Measurements from ENCODE around the gene AJM1. TPM values are rescaled to one million over a fixed set of nuclear protein-coding genes. Genes with fewer than 3 reads are reported as not detected.

AJM1 gene
- total RNA-seq, 1 experiment from 2014 or later: 1.8 TPM

- peaks cover 15% of the 10 kb centered on the region for H3K27me3 Mint-ChIP-seq (ENCODE audit: low read depth)
- Histone ChIP-seq H4K91ac (ENCODE audit: insufficient read length, low read depth, low read length) (no peak within 1 kb of the TSS), H3K14ac (ENCODE audit: insufficient read depth, low read length) (peak within 1 kb of the TSS; percentile 85), H3K27me3 (ENCODE audit: insufficient read depth, low read length) (no peaks in the 10 kb centered on the region; the same call in 1 of the 2 replicates), H2AK5ac (ENCODE audit: insufficient read length, low read length) (no peak within 1 kb of the TSS), H3K4ac (ENCODE audit: low read depth, low read length) (no peak within 1 kb of the TSS), H3K56ac (ENCODE audit: insufficient read length, low read depth, low read length) (no peak within 1 kb of the TSS), H4K5ac (ENCODE audit: insufficient read length, low read depth, low read length) (no peak within 1 kb of the TSS), H2BK20ac (ENCODE audit: low read depth, low read length, poor library complexity, severe bottlenecking) (no peak within 1 kb of the TSS), H3K79me2 (ENCODE audit: insufficient read depth, low read length) (peaks cover 9% of the 10 kb centered on the region; the same call in 1 of the 2 replicates), H3K9me3 (ENCODE audit: control insufficient read depth, low read depth, low read length) (no peaks in the 10 kb centered on the region), H4K20me1 (ENCODE audit: control insufficient read depth, insufficient read depth, insufficient read length) (peaks cover 4% of the 10 kb centered on the region), H3K27ac (ENCODE audit: insufficient read length, low read depth, low read length) (no peak within 1 kb of the TSS), H3T11ph (ENCODE audit: low read length) (no peak within 1 kb of the TSS), H2BK5ac (ENCODE audit: insufficient read length, low read length) (no peak within 1 kb of the TSS), H3K23me2 (ENCODE audit: insufficient read length, low read depth, low read length, poor library complexity, severe bottlenecking) (peaks cover 15% of the 10 kb centered on the region), H3K79me1 (ENCODE audit: insufficient read depth, low read depth, low read length, poor library complexity, severe bottlenecking) (peaks cover 11% of the 10 kb centered on the region), H3K9ac (ENCODE audit: extremely low read depth, insufficient read length, low read length) (peak within 1 kb of the TSS; percentile 81), H2AFZ (ENCODE audit: low read length) (no peak within 1 kb of the TSS), H3K4me2 (ENCODE audit: insufficient read depth, insufficient read length, low read length) (peak within 1 kb of the TSS; percentile 88), H3K4me1 (ENCODE audit: insufficient read depth, low read length) (no peaks in the 10 kb centered on the region), H3K23ac (ENCODE audit: insufficient read length, low read depth, low read length) (no peak within 1 kb of the TSS), H2BK12ac (ENCODE audit: insufficient read length, low read depth, low read length) (no peak within 1 kb of the TSS), H3K18ac (ENCODE audit: insufficient read length, low read depth, low read length) (peak within 1 kb of the TSS; percentile 64), H2BK120ac (ENCODE audit: low read depth, low read length, poor library complexity, severe bottlenecking) (no peak within 1 kb of the TSS), H4K8ac (replicated peaks; ENCODE audit: insufficient read length, low read depth, low read length) (no peak within 1 kb of the TSS), H2BK15ac (ENCODE audit: low read depth, low read length) (no peak within 1 kb of the TSS)
- H3K4me1 Mint-ChIP-seq: peaks cover 16 to 27% of the 10 kb centered on the region in 2 experiments
- DNase-seq: peak; percentile 65
- no CpG with 5 or more reads among the region's 96 CpGs for WGBS (ENCODE audit: extremely low coverage, insufficient read length, low lambda C conversion rate)
- peak within 1 kb of the TSS; percentile 80 to 91 for H3K4me3 Mint-ChIP-seq
- peak within 1 kb of the TSS in 2 of 3 experiments; percentile 68 to 86; a peak in 2 of 7 replicates for H3K27ac Mint-ChIP-seq
- no peaks in the 10 kb centered on the region for H3K9me3 Mint-ChIP-seq
- no peak for TF ChIP-seq CTCF (conservative IDR thresholded peaks at IDR 0.05)
- H3K36me3 Mint-ChIP-seq (ENCODE audit: insufficient read depth in 1 of 3, low read depth in 3 of 3): peaks cover 23 to 46% (median 37%) of the 10 kb centered on the region in 3 experiments; a peak in 6 of 7 replicates
These were observed 34.8 kb upstream of the AJM1 start, which contains the start of gene RABL6 for GRCh38 chr9:136807281-136808074. TSS of gene RABL6 (plus strand) at chr9:136807948. CDS start at chr9:136808197, 249 bp downstream.
